HCT116 (cell line): ENCODE data around the gene IMMP2L. TPM values are rescaled to one million over a fixed set of nuclear protein-coding genes. Genes with fewer than 3 reads are reported as not detected.

Source experiments
- ATAC-seq: fragments of 200-7000 bp; cut with Tn5 transposase; 2 replicates; pipeline ENCODE4 v1.9.1; 2020; ENCODE audit warnings: mild to moderate bottlenecking, moderate library complexity
- BruUV-seq: library from RNA; stranded (reverse); fragments of 400-500 nt; replicated peaks from 2 replicates; lab custom pipeline; 2021; lab: Mats Ljungman, UMichigan
- CTCF ChIA-PET: fragments of 300-600 bp; sonication (Branson Sonifier 250); formaldehyde crosslinking; loops from one replicate; lab custom pipeline; 2021; ENCODE audit warnings: antibody characterized with exemption; lab: Charles Lee
- POLR2A ChIA-PET: fragments of 300-600, 350-600 bp; sonication (Branson Sonifier 250); formaldehyde crosslinking; loops from one replicate; lab custom pipeline; 2021; ENCODE audit warnings: antibody characterized with exemption; lab: Charles Lee
- RAD21 ChIA-PET, 2 experiments: fragments of 300-600 bp; sonication (Branson Sonifier 250); formaldehyde crosslinking; loops; one replicate each; lab custom pipeline; 2023; ENCODE audit warnings: low total read pairs in 2 of 2; ENCODE audit not compliant: uncharacterized antibody in 2 of 2, unreplicated experiment in 2 of 2, low non-redundant PET in 1 of 2; lab: Charles Lee
- DNase-seq: peaks from one replicate; pipeline ENCODE4 v3.0.0-alpha.2; 2010; ENCODE audit warnings: low read depth, low spot score
- H2AFZ ChIP-seq: fragments of 200-600 bp; shearing (Covaris generic), sonication (generic); 2 replicates; pipeline ENCODE4 v1.6.1; 2017; ENCODE audit warnings: low read depth, mixed run types, mixed read lengths, antibody characterized with exemption, low read length; ENCODE audit not compliant: poor library complexity, severe bottlenecking
- H3K27ac ChIP-seq: 2 replicates; pipeline ENCODE4 v1.5.1; 2012; ENCODE audit warnings: low read depth, low read length
- H3K27me3 ChIP-seq: fragments of 200-600 bp; sonication (generic); 2 replicates; pipeline ENCODE4 v1.6.1; 2016; ENCODE audit warnings: mixed run types, low read length, mixed read lengths; ENCODE audit not compliant: insufficient read depth
- H3K36me3 ChIP-seq, 2 experiments: fragments of 200-500 bp in 1 of 2; fragments of 200-600 bp in 1 of 2; sonication (Bioruptor generic) in 1 of 2; sonication (generic) in 1 of 2; 2 replicates each; pipeline versions ENCODE4 v1.5.1 to v1.6.1; 2014 to 2016; ENCODE audit warnings: low read length in 2 of 2, inconsistent platforms in 1 of 2, mixed read lengths in 1 of 2, mixed run types in 1 of 2; ENCODE audit not compliant: insufficient read depth in 2 of 2, control insufficient read depth in 1 of 2
- H3K4me1 ChIP-seq, 2 experiments: fragments of 200-600 bp in 1 of 2; sonication (generic) in 1 of 2; 2 replicates each; pipeline versions ENCODE4 v1.5.1 to v1.6.1; 2012 to 2017; ENCODE audit warnings: low read length in 2 of 2, inconsistent platforms in 1 of 2, mild to moderate bottlenecking in 1 of 2, mixed read lengths in 1 of 2, mixed run types in 1 of 2, moderate library complexity in 1 of 2; ENCODE audit not compliant: insufficient read depth in 2 of 2, control insufficient read depth in 1 of 2
- H3K4me2 ChIP-seq: fragments of 200-600 bp; sonication (generic); 2 replicates; pipeline ENCODE4 v1.6.1; 2017; ENCODE audit warnings: mixed run types, low read length, mixed read lengths
- H3K4me3 ChIP-seq, 2 experiments: fragments of 200-600 bp in 1 of 2; sonication (generic) in 1 of 2; replicated peaks in 1 of 2; 2 replicates each; pipeline ENCODE4 v1.5.1; 2011 to 2016; ENCODE audit warnings: low read length in 2 of 2, control low read depth in 1 of 2, low read depth in 1 of 2, mild to moderate bottlenecking in 1 of 2, mixed read lengths in 1 of 2, mixed run types in 1 of 2
- H3K79me2 ChIP-seq: fragments of 200-600 bp; sonication (generic); 2 replicates; pipeline ENCODE4 v1.6.1; 2017; ENCODE audit warnings: mild to moderate bottlenecking, mixed run types, low read length, moderate library complexity, mixed read lengths; ENCODE audit not compliant: insufficient read depth
- H3K9ac ChIP-seq: fragments of 200-600 bp; sonication (generic); 2 replicates; pipeline ENCODE4 v1.6.1; 2016; ENCODE audit warnings: low read length, mixed read lengths
- H3K9me2 ChIP-seq: fragments of 200-600 bp; sonication (generic), shearing (Covaris generic); 2 replicates; pipeline ENCODE4 v1.6.1; 2017; ENCODE audit warnings: mixed run types, mild to moderate bottlenecking, moderate library complexity; ENCODE audit not compliant: insufficient read depth
- H3K9me3 ChIP-seq, 2 experiments: fragments of 200-500 bp in 1 of 2; fragments of 200-600 bp in 1 of 2; sonication (Bioruptor generic) in 1 of 2; sonication (generic) in 1 of 2; 2 replicates each; pipeline ENCODE4 v1.6.1; 2014 to 2017; ENCODE audit warnings: low read length in 2 of 2, mixed read lengths in 2 of 2, inconsistent platforms in 1 of 2, low read depth in 1 of 2, mild to moderate bottlenecking in 1 of 2, mixed run types in 1 of 2, moderate library complexity in 1 of 2; ENCODE audit not compliant: control insufficient read depth in 1 of 2, insufficient read depth in 1 of 2
- H4K20me1 ChIP-seq: fragments of 200-600 bp; sonication (generic), shearing (Covaris generic); 2 replicates; pipeline ENCODE4 v1.6.1; 2017; ENCODE audit warnings: mixed run types, mild to moderate bottlenecking, moderate library complexity; ENCODE audit not compliant: insufficient read depth
- CTCF ChIP-seq, 3 experiments: fragments of 200-600 bp in 1 of 3; sonication (generic) in 1 of 3; IDR thresholded peaks in 2 of 3; conservative IDR thresholded peaks in 1 of 3; 2 replicates each; pipeline ENCODE4 v1.5.1; 2012 to 2017; ENCODE audit warnings: low read depth in 2 of 3, low read length in 2 of 3, antibody characterized with exemption in 1 of 3, borderline replicate concordance in 1 of 3, control low read depth in 1 of 3, mild to moderate bottlenecking in 1 of 3, mixed read lengths in 1 of 3, mixed run types in 1 of 3, moderate library complexity in 1 of 3; ENCODE audit not compliant: insufficient read depth in 1 of 3
- ELF1 ChIP-seq: IDR thresholded peaks from 2 replicates; pipeline ENCODE4 v1.6.1; 2012; ENCODE audit warnings: low read depth, borderline replicate concordance
- EZH2 ChIP-seq: fragments of 200-600 bp; sonication (generic); IDR thresholded peaks from 2 replicates; pipeline ENCODE4 v1.6.1; 2017; ENCODE audit warnings: antibody characterized with exemption, mixed run types
- FOSL1 ChIP-seq: IDR thresholded peaks from 2 replicates; pipeline ENCODE4 v1.6.1; 2012; ENCODE audit warnings: low read depth
- POLR2A ChIP-seq: IDR thresholded peaks from 2 replicates; pipeline ENCODE4 v1.7.0; 2011; ENCODE audit warnings: borderline replicate concordance; ENCODE audit not compliant: insufficient read depth, insufficient read length; ENCODE audit errors: extremely low read depth
- POLR2AphosphoS5 ChIP-seq: IDR thresholded peaks from 2 replicates; pipeline ENCODE4 v1.6.1; 2011; ENCODE audit warnings: mild to moderate bottlenecking, low read depth, low read length, moderate library complexity
- RAD21 ChIP-seq: IDR thresholded peaks from 2 replicates; pipeline ENCODE4 v1.6.1; 2012; ENCODE audit warnings: low read depth, mild to moderate bottlenecking
- ZFX ChIP-seq: fragments of 450-650 bp; IDR thresholded peaks from 2 replicates; pipeline ENCODE4 v1.6.1; 2017
- ZNF274 ChIP-seq: fragments of 200-500 bp; sonication (Bioruptor generic); IDR thresholded peaks from 2 replicates; pipeline ENCODE4 v1.6.1; 2014; ENCODE audit warnings: mild to moderate bottlenecking, low read depth, low read length, inconsistent platforms
- intact Hi-C: fragments of 100-400 bp; cut with micrococcal nuclease; formaldehyde crosslinking; loops from 2 replicates; pipeline ENCODE4 v1.10.0; 2022
- total RNA-seq: library from RNA; stranded (reverse); gene quantifications from one replicate; pipeline ENCODE4 v1.2.1, GENCODE V29; 2021; ENCODE audit not compliant: unreplicated experiment

Gene IMMP2L
- total RNA-seq, 1 experiment from 2014 or later: 21.1 TPM

GRCh38 chr7:111511845-111512244 lies 50.4 kb downstream of the IMMP2L start:
- no peak overlapping the region for H3K4me3 ChIP-seq
- no peaks in the 10 kb centered on the region for H3K79me2 ChIP-seq
- H3K9me3 ChIP-seq: no peaks in the 10 kb centered on the region
- H2AFZ ChIP-seq: no peak overlapping the region
- DNase-seq (no peak), ATAC-seq (no peak)
- no peaks in the 10 kb centered on the region for H3K27me3 ChIP-seq
- H3K9me2 ChIP-seq: no peaks in the 10 kb centered on the region
- no peaks in the 10 kb centered on the region for H3K36me3 ChIP-seq
- H3K9ac ChIP-seq: no peak overlapping the region
- TF ChIP-seq CTCF (IDR thresholded peaks at IDR 0.05 in 2 of 3, conservative IDR thresholded peaks at IDR 0.05 in 1 of 3; ENCODE audit: borderline replicate concordance in 1 of 3, insufficient read depth in 1 of 3, low read depth in 2 of 3, low read length in 2 of 3) (no peak), ZNF274 (no peak), POLR2AphosphoS5 (no peak), POLR2A (no peak), RAD21 (no peak), EZH2 (no peak), FOSL1 (no peak), ZFX (no peak), ELF1 (no peak)
- TF ChIP-seq, all 23 proteins: peak for 0
- ChIA-PET POLR2A (no interaction called here), RAD21 (no interaction called here), CTCF (no interaction called here)
- no peak overlapping the region for H3K4me2 ChIP-seq
- BruUV-seq: no TSS peak
- no peaks in the 10 kb centered on the region for H4K20me1 ChIP-seq
- H3K4me1 ChIP-seq: no peaks in the 10 kb centered on the region
- H3K27ac ChIP-seq: no peak overlapping the region
- intact Hi-C loops: no loop called here
